ENCODE results near the gene FCHO2.
A peak's percentile ranks its signal among the peaks of the same experiment; 100 is the strongest.
"Not testable (repeated sequence)": the region's sequence is repeated elsewhere in the genome, so short reads cannot be mapped to it uniquely, and the experiment has no call there.

Gene FCHO2

DNA sequence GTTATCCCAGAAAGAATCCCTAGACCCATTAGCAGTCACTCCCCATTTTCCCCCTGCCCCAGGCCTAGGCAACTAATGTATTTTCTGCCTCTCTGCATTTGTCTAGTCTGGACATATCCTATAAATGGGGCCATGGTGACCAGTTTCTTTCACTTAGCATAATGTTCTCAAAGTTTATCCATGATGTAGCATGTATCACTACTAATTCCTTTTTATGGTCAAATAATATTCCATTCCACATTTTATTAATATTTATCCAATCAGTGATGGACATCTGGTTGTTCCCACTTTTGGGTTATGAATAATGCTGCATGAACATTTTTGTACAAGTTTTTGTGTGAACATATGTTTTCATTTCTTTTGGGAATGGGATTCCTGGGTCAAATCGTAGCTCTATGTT lies 1.5 kb downstream of the FCHO2 start:
- no peak for DNase-seq

- no peak for DNase-seq
Measured at GRCh38 chr5:72959257-72959656, 3.4 kb downstream of the FCHO2 start.

- DNase-seq: not testable (repeated sequence)
Measured at GRCh38 chr5:72974481-72974880, 18.6 kb downstream of the FCHO2 start.

DNA sequence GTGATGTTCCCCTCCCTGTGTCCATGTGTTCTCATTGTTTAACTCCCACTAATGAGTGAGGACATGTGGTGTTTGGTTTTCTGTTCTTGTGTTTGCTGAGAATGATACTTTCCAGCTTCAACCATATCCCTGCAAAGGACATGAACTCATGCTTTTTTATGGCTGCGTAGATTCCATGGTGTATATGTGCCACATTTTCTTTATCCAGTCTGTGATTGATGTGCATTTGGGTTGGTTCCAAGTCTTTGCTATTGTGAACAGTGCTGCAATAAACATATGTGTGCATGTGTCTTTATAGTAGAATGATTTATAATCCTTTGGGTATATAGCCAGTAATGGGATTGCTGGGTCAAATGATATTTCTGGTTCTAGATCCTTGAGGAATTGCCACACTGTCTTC lies 21.0 kb downstream of the FCHO2 start:
- DNase-seq: not testable (repeated sequence)

GRCh38 chr5:72985719-72986118 lies 29.9 kb downstream of the FCHO2 start:
- DNase-seq: no peak

- DNase-seq: peak; percentile 33
Measured at GRCh38 chr5:72988769-72989168, 32.9 kb downstream of the FCHO2 start.

DNA sequence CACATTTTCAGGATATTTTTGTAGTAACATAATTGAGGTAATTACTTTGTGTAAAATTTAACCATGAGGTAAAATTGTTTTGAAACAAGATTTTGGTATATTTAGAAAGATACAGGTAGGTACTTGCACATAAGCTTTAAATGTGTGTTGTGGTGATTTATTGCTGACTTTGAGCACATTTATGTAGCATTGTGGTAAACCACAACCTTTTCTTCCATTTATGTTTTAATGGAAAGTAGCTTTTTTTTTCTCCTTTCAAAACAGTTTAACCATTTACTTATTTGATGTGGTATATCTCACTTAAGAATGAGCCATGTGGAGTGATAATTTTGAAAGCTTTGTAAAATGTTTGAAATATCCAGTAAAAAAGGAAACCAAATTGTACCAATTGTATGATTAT lies 35.6 kb downstream of the FCHO2 start:
- DNase-seq: no peak

DNA sequence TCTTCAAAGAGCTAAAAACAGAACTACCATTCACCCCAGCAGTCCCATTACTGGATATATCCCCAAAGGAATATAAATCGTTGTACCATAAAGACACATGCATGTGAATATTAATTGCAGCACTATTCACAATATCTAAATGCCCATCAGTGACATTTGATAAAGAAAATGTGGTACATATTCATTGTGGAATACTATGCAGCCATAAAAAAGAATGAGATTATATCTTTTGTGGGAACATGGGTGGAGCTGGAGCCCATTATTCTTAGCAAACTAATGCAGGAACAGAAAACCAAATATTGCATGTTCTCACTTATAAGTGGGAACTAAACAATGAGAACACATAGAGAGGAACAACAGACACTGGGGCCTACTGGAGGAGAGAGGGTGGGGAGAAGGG lies 38.7 kb downstream of the FCHO2 start:
- no peak for DNase-seq

DNA sequence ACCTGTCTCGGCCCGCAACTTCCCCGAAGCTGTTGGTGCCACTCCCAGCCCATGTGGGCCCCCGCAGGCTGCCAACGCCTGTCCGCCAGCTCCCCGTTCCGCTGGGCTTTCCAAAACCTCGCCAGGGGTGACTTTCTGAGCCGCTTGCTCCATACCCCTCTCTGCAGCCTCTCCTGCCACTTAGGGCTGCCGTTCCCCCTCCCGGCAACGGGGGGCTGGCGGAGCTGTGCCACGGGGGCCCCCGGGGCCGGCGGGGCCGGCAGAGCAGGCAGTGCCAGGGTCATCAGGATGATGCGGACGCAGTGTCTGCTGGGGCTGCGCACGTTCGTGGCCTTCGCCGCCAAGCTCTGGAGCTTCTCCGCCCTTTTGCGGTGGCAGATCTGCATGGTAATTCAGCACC lies 40.8 kb downstream of the FCHO2 start:
- no peak for DNase-seq

- no peak for DNase-seq
Measured at GRCh38 chr5:72999916-73000315, 44.1 kb downstream of the FCHO2 start.

DNA sequence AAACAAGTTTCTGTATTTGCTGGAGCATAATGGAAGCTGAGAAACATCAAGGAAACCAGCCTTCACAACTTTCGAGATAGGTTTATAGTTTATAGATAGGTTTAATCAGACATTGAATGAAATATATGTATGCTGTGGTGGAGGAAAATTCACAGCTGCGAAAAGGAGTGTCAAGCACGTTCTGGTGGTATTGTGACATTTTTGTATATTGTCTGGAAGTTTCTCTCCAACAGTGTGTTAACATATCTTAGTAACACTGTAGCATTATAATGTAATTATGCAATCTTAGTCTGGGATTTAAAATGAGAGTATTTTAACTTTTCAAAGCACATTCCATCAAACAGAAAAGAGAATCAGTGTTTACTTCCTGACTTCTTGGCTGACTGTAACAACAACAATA lies 50.0 kb downstream of the FCHO2 start:
- DNase-seq: no peak

DNA sequence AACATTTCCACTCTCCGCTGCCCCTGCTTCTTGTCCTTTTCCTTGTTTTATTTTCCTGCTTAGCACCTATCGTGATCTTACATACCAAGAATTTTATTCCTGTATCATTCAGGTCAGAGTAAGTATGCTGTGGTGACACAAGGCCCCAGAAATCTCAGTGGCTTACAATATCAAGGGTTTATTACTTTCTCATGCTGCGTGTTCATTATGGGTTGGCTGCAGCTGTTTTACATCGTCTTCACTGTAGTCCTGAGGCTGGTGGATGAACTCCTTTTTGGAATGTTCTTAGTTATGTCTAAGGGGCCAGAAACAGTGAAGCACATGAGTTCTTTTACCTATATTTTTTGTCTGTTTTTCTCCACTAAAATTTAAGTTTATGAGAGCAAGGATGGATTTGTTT lies 51.2 kb downstream of the FCHO2 start:
- no peak for DNase-seq

- DNase-seq: no peak
Measured at GRCh38 chr5:73008831-73009230, 53.0 kb downstream of the FCHO2 start.

- DNase-seq: not testable (repeated sequence)
Measured at GRCh38 chr5:73011612-73012011, 55.8 kb downstream of the FCHO2 start.

GRCh38 chr5:73018892-73019291 lies 63.1 kb downstream of the FCHO2 start:
- DNase-seq: no peak

GRCh38 chr5:73019766-73020165 lies 63.9 kb downstream of the FCHO2 start:
- DNase-seq: no peak

- peak; percentile 10 for DNase-seq
Measured at GRCh38 chr5:73022471-73023169, 66.8 kb downstream of the FCHO2 start.

GRCh38 chr5:73024946-73025544 lies 69.2 kb downstream of the FCHO2 start:
- not testable (repeated sequence) for DNase-seq

DNA sequence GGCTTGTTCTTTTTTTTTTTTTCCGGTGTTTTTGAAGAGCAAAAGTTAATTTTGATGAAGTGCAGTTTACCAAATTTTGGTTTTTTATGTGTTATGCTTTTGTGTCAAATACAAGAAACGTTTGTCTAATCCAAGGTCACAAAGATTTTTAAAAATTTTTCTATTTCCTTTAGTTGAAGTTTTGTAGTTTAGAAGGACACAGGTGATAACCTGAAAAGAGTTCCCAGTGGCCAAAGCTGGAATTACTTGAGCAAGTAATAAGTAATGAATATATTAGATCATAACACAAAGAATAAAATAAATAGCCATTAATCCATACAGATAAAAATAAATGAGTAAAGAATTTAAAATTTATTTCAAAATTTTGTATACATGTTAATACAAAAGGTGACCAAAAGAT lies 71.5 kb downstream of the FCHO2 start:
- no peak for DNase-seq

DNA sequence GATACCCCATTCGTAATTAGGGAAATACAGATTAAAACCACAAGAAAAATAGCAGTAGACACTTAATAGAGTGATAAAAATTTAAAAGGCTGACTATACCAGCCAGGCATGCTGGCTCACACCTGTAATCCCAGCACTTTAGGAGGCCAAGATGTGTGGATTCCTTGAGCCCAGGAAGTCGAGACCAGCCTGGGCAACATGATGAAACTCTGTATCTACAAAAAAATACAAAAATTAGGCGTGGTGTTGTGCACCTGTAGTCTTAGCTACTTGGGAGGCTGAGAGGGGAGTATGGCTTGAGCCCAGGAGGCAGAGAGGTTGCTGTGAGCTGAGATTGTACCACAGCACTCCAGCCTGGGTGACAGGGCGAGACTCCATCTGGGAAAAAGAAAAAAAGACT lies 72.0 kb downstream of the FCHO2 start:
- no peak for DNase-seq

DNA sequence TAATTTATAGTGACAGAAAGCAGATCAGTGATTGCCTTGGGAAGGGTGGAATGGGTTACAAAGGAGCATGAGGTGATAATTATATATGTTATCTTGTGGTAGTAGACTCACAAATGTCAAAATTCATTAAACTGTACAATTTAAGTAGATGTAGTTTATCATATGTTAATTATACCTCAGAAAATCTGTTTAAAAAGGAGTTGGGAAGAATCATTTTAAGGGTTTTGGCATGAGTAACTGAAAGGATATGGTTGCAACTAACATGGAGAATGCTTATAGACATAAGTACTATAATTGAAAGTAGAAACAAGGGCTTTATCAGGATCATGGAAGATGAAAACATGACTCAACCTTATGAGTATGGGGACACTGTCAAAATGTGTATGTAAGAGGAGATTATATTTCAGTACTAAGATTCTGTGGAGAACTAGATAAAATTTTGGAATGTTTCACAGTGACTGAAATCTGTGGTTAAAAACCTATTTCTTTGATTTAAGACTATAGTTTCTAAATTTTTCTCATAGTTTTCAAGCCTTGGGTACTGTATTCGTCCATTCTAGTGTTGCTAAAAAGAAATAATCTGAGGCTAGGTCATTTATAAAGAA lies 73.3 kb downstream of the FCHO2 start:
- no peak for DNase-seq

DNA sequence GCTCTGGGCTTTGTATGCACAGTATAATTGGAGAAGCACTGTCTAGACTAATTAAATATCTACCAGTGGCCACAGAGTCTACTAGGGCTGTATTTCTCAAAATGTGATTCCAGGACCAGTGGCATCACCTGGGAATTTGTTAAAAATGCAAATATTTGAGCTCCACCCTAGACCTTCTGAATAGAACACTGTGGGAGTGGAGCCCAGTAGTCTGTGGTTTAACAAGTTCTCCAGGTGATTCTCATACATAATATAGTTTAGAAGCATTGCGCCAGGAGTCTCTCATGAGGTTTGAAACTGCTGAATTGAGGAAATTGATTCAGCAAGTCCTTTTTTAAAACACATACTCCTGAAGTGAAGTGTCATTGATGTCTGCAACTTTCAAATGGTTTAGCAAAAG lies 74.7 kb downstream of the FCHO2 start:
- no peak for DNase-seq

GRCh38 chr5:73030995-73031394 lies 75.2 kb downstream of the FCHO2 start:
- no peak for DNase-seq

DNA sequence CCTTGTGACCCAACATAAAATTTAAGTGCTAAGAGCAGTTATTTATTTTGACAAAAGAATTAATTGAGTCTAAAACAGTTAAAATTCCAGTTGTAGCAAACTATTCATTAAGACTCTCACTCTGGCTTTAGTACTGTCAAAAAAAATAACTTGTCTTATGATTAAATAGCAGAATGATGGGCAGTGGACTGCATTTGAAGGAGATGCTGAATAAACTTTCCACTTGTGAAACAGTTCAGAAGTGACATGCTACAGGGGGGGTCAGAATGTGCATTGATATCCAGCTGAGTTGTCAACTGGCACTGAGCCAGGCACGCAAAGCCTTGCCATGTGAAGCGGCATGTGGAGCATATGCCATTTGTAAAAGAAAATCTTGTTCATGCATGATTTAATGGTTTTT lies 76.0 kb downstream of the FCHO2 start:
- DNase-seq: no peak

GRCh38 chr5:73032635-73033034 lies 76.8 kb downstream of the FCHO2 start:
- DNase-seq: no peak

All from OCI-M1 (cell line).